Islet of Langerhans (tissue), 1 donor: ENCODE measurements around the gene PPP1R11.
"Not testable (repeated sequence)": the region's sequence is repeated elsewhere in the genome, so short reads cannot be mapped to it uniquely, and the experiment has no call there.

Source experiments
- FAIRE-seq: peaks from one replicate; lab custom pipeline; 2011; peaks lifted over from hg19 to GRCh38; lab: Jason Lieb, UNC

The PPP1R11 gene, protein sequence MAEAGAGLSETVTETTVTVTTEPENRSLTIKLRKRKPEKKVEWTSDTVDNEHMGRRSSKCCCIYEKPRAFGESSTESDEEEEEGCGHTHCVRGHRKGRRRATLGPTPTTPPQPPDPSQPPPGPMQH

DNA sequence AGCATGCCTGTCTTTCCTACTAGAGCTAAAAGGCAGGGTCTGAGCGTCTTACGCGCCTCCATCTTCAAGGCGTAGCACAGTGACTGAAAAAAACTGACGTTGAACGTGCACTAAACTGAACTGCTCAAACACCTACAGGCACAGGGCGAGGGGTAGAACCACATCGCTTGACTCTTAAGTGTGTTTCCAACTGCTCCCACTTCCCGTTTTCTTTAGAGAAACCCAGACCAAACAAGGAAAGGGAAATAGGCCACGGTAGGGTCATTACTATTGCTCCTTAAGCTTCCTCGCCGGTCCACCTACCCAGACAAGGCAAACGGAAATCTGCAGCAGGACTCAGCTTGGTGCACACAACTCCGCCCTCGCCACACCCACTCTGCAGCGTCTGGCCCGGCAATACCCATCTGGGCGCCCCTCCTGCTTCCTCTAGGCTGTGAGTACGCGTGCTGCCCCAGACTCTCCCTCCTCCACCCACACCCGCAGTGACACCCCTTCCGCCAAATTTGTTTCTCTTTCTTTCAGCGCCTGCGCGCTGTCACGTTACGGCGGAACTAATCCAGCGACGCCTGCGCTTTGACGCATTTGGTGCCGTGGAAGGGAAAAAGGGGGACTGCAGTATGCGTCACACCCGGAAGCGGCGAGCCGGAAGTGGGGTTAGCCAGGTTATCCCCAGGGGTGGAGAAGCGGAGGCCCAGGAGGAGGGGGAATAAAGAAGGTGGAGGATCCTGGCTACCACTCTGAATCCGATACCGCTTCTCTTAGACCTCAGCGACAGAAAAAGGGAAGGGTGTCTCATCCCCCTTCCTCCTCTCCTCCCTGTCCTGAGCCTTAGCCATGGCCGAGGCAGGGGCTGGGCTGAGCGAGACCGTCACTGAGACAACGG, at the start of gene PPP1R11:
Gene PPP1R11, plus strand, starts transcription at position 622 of the 883 bp plus-strand sequence. Its CDS starts 213 bp downstream, at position 835.
- FAIRE-seq: peak; percentile 92

DNA sequence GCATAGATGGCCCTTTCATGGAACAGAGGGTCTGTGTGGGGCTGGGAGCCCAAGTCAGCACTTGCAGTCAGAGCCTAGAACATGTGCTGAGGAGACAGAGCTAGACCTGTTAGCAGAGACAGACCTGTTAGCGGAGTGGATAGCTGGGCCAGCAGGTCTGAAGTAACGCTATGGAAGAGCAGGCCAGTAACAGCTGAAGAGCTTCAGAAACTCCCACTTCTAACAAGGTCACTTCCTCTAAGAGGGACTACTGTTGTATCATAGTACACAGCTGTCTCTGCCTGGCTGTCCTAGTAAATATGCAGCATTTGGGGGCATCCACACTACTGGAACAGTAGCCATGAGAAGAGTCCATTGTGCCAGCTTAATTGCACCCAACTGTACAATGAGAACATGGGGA, 47.2 kb upstream of the PPP1R11 start:
- no peak for FAIRE-seq

DNA sequence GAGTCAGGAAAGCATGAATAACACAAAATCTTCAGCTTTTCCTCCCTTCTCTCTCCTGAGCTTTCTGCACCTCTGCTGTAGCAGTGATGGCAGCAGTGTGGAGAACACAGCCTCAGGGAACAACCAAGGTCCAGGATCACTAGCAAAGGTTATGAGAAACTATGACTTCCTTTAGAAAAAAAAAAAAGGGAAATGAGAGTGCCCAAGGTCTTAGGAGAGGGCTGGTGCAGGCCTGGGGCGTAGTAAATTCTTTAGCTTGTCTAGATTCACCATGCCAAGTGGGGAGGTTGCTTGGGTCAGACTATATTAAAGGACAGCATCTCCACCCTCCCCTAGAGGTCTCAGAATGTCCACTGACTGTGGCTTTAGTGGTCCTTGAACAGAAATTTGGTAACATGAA, 46.4 kb upstream of the PPP1R11 start:
- FAIRE-seq: no peak

DNA sequence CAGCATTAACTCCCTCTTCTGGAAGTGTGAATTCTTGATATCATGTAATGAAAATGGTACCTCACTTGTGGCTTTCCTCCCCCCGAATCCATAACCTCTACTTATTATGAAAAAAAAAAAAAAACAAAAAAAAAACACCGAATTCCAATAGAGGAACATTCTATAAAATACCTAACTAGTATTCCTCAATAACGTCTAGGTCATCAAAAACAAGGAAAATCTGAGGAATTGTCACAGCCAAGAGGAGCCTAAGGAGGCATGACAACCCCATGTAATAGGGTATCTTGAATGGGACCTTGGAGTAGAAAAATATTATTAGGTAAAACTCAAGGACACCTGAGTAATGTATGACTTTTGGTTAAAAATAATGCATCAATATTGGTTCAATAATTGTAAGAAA, 44.8 kb upstream of the PPP1R11 start:
- FAIRE-seq: no peak

DNA sequence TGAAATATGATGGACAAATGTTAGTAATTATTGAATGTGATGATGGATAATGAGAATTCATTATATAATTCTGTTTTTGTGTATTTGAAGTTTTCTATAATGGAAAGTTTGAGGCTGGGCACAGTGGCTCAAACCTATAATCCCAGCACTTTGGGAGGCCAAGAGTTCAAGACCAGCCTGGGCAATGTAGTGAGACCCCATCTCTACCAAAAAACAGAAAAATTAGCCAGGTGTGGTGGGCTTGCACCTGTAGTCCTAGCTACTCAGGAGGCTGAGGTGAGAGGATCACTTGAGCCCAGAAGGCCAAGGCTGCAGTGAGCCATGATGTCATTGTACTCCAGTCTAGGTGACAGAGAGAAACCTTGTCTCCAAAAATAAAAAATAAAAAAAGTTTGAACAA, 44.3 kb upstream of the PPP1R11 start:
- not testable (repeated sequence) for FAIRE-seq

DNA sequence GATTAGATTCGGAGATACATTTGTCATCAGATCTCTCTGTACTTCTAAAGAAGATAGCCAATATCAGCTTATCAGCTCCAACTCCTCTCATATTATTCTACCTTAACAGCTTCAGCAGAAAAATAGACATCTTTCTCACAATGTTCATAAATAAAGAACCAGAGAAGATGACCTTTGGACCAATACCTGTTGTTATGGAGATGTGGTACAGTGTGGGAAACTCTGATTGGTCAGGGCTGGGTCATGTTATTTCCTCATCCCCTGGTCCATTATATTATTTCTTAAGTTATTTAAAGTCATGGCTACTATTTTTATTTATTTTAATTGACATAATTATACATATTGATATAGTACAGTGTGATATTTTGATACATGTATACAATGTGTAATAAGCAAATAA, 41.8 kb upstream of the PPP1R11 start:
- FAIRE-seq: peak; percentile 82

DNA sequence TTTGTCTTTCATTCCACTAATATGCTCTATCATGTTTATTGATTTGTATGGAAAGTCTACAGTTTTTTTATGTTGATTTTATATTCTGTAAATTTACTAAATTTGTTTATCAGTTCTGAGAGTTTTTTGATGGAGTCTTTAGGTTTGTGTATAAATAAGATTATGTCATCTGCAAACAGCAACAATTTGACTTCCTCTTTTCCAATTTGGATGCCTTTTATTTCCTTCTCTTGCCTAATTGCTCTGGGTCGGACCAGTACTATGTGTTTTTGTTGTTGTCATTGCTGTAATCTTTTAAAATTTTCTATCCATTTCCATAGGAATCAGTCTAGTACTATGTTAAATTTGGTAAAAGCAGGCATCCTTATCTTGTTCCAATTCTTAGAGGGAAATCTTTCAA, 37.4 kb upstream of the PPP1R11 start:
- FAIRE-seq: no peak

DNA sequence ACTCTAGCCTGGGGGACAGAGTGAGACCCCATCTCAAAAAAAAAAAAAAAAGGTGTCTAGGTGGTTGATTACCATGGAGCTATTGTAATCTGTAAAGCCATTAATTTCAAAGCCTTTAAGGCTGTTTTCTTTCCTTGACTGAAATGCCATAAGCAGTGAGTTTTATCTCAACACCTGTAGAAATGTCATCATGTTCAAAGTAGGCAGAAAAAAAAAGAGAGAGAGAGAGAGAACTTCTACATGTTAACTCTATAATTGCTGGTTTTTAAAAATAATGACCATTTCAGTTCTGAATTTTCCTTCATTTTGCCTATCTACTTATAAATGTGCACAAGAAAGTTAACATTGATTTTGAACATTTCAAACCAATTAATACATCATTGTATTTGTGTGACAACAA, 35.6 kb upstream of the PPP1R11 start:
- FAIRE-seq: no peak

DNA sequence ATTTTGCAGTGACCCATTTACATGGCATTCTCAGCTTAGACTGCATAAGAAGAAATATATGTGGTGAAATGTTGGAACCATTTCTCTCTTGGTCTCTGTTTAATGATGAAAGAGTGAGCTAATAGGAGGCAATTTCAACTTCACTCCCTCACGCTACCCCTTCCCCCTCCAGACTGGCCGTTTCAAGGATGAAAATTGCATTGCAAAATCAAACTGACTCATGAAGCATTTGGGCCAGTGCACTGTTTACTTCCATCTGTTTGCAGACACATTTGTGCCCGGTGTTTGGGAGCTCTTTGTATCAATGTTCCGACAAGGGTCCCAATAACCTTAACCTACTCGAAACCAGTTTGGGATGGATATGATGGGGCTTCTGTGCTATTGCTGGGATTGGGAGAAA, 33.6 kb upstream of the PPP1R11 start:
- not testable (repeated sequence) for FAIRE-seq

DNA sequence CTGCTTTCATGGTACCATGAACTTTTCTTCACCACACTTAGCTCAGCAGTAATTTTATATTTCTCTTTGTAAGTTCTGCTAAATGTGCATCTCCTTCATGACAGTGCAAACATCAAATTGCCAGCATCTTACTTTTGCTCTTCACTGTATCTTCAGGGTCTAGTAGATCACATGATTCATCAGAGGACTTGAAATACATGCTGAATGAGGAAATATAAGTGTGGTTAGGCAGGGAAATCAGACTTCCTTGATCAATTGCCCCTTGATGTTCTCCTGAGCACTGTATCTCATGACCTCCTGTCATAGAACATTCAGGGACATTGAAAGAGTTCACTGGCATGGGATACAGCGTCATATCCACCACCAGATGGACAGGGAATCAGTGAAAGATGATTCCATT, 31.2 kb upstream of the PPP1R11 start:
- no peak for FAIRE-seq

DNA sequence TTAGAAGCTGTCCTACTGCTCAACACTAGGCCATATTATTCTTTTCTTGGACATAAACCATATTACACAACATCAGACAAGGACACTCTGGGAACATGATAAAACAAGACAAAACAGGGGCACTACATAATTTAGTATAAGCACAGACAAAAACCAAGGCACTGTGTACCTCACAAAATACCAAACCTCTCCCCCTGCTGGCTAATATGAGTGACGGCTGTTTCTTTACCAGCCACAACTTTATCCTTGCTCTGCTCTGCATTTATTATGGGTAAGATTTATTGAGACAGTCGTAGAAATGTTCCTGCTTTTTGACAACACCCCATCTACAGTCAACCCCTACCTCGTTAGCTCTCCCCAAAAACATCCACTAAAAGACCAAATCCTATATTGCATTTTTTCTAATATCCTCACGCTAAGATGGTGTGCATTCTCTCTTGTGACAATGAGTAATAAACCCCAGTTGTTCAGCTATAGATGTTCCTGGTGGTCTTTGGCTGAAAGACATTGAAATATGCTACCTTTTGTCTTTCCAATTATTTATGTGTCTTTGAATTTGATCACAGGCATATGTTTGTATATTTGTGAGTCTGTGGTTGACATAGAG, 29.7 kb upstream of the PPP1R11 start:
- FAIRE-seq: peak; percentile 72

DNA sequence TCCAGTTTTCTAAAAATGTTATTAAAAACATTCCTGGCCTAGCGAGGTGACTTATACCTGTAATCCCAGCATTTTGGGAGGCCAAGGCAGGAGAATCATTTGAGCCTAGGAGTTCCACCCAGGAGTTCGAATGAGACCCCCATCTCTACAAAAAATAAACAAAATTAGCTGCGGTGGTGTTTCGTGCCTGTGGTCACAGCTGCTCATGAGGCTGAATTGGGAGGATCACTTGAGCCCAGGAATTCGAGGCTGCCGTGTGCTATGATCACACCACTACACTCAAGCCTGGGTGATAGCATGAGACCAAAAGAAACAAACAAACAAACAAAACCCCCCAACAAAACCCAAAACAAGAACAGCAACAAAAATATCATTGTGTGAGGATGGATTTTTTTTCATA, 25.8 kb upstream of the PPP1R11 start:
- FAIRE-seq: no peak

DNA sequence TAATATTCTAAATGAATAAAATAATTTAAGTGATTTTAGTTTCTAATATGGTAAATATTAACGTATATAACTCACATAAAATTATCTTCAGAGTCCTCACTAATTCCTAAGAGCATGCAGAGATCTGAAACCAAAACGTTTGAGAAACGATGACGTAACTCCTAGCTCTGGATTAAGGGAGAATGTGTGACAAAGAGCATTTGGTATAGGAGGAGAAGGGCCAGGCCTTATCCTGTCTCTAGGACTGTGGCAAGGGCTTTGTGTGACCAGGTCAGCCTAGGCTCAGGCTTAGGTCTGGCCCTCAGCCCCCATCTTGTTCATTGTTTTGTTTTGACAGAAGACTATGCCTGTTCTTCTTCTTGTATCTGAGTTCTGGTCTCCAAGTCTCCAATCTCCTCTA, 25.2 kb upstream of the PPP1R11 start:
- no peak for FAIRE-seq

DNA sequence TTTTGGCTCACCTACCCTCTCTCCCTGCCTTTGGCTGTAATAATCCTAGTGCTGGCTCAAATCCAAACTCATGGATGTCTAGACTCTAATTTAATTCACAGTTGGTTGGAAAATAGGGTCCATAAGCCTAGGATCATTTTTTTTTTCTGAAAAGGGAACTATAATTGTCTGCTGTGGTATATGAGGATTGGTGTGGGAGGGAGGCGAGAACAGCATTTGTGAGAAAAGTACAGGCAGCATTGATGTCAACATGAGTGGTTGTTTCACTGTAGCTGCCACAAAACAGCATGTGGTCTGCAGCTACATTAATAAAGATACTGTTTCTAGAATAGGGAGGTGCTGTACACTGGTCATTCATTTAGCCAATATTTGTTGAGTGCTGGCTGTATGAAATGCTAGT, 24.5 kb upstream of the PPP1R11 start:
- no peak for FAIRE-seq

DNA sequence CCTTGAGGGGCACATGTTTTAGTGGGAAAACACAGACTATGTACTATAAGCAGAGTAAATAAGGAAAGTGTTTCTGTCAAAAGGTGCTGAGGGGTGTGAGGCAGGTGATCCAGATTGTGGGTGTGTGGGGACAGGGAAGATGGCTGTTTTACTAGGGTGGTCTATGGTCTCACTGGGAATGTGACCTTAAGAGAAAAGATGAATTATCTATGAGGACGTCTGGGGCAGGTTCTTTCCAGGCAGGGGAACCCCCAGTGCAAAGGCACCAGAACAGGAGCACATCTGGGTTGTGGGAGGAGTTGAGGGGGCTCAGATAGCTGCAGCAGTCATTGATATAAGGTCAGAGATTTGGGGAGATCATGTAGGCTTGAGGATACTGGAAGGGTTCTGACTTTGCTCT, 24.1 kb upstream of the PPP1R11 start:
- no peak for FAIRE-seq

DNA sequence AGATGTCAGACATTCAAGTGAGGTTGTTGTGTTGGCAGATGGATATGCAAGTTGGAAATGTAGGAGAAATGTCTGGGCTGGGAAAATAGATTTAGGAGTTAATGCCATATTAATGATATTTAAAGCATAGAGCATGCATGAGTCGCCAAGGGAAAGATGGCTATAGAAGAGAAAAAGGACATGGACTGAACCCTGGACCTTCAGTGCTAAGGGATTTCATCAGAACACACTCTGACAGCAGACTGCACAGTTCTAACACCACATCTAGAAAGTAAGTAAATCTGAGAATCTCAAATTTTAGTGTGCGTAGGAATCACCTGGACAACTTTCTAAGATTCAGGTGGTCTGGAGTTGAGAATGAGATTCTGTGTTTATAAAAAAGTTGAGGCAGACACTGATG, 23.3 kb upstream of the PPP1R11 start:
- no peak for FAIRE-seq

DNA sequence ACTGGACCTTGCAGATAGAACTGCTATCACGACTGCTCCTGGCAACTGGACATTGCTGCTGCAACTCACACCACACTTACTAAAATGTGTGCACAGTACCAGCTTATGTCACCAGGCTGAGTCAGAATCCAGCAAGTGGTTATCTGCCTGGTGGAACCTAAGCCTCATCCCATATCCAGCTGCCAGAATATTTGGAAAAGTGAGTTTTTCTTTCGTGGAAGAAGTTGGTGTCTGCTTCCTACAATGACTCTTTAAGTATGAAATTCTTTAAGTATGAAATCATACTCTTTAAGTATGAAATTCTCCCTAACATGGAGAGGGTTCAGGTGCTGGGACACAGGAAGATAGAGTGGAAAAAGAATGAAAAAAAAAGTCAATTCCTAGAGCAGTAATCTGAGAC, 22.4 kb upstream of the PPP1R11 start:
- FAIRE-seq: no peak

DNA sequence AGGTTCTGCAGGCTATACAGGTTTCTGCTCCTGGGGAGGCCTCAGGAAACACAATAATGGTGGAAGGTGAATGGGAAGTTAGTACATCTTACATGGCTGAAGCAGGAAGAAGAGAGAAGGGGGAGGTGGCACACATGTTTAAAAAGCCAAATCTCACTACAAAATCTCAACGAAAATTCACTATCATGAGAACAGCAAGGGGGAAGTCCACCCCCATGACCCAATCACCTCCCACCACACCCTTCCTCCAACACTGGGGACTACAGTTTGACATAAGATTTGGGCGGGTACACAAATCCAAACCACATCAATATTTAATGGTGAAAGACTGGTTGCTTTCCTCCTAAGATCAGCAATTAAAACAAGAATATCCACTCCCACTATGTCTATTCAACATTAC, 19.8 kb upstream of the PPP1R11 start:
- no peak for FAIRE-seq

DNA sequence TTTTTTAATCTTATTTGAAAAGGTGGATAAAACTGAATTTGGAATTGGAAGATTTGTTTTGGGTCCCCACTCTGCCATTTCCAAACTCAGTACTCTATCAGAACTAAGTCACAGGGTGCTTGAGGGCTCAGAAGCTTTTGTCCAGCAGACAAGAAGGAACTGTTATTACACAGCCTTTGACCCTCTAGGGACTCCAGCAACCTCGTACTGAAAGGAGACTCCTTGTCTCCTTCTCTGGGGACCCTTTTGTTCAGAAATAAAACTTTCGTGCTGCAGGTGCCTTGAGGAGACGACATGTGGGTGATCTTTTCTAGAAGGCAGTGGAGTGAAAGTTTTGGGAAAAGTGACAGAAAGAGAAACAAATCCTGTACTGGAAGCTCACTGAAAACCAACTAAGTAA, 13.3 kb upstream of the PPP1R11 start:
- no peak for FAIRE-seq

DNA sequence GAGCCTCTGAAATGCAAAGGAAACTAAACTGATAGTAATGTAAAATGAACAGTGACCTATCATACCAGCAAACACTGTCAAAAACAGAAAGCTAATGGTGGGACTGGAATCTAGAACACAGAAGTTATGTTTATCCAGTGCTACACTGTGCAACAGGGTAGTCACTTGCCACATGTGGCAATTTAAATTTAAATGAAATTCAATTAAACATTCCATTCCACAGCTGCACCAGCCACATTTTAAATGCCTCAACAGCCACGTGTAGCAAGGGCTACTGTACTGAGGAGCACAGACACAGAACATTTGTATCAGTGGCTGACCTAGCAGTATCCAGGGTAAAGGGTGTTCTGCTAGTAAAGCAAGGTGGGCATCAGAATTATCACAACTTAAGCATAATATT, 11.5 kb upstream of the PPP1R11 start:
- no peak for FAIRE-seq

DNA sequence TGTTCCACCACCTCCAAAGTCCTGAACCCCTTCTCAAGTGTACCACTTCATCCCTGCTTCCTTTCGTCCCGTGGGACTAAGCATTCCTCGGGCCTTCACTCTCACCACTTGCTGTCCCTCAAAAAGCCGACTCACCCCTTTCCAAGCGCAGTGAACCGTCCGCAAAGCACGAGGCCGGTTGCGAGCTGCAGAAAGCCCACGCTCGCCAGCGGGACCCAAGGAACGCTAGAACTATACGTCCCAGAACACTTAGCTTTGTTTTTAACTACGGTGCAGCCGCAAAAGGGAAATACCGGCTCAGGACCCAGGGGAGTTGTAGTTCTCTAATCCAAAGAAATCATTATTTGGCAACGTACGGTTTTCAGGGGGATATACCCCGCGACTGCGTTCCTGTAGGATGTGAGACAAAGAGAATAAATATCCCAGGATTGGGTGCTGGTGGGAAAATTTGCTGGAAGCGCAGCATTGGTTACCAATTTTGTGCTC, 6.3 kb upstream of the PPP1R11 start:
- no peak for FAIRE-seq

DNA sequence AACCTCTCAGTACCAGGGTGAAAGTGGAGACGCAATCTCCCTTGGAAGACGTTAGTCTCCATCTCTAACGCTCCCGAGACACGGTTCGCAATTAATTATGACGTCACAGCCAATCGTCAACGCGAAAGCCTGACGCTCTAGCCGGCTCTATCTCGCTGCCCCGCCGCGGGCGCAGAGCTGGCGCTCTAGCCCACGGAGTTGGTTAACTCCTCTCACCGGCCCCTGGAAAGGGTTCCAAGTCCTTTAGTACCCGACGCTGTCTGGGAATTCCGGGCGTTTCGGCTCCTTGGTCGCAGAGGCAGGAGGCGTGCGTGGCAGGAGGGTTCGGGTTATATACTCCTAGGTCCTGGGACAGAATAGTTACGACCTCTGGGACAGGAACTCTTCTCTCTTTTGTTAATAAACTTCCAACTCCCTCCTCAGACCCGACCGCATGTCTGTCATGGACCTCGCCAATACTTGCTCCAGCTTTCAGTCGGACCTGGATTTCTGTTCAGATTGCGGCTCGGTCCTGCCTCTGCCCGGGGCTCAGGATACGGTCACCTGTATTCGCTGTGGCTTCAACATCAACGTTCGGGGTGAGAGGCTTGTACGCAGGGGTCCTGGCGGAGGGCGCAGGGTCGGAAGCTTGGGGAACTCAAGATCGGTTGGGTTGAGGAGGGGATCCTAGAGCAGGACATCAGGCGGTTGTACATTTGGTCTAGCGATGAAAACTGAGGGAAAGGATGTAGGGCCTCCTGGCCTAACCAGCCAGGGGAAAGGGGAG, 5.7 kb upstream of the PPP1R11 start, which contains the start of gene POLR1H:
Gene POLR1H, plus strand, starts transcription at position 174 of the 766 bp plus-strand sequence. Its CDS starts 260 bp downstream, at position 434.
- FAIRE-seq: peak; percentile 76
